Muscle layer of colon (tissue), 2 donors: ENCODE measurements around the gene SIGMAR1.

Experiments
- H3K27ac ChIP-seq: one replicate; pipeline ENCODE4 v1.7.0; 2013; ENCODE audit warnings: low read depth, mild to moderate bottlenecking, low read length, moderate library complexity
- H3K27me3 ChIP-seq, 2 donors: one replicate each; pipeline ENCODE4 v1.7.0; 2013; ENCODE audit warnings: low read length in 2 of 2, mild to moderate bottlenecking in 2 of 2; ENCODE audit not compliant: insufficient read depth in 2 of 2, control insufficient read depth in 1 of 2
- H3K36me3 ChIP-seq: one replicate; pipeline ENCODE4 v1.7.0; 2013; ENCODE audit warnings: mild to moderate bottlenecking, low read length; ENCODE audit not compliant: insufficient read depth
- H3K4me1 ChIP-seq: one replicate; pipeline ENCODE4 v1.7.0; 2013; ENCODE audit warnings: mild to moderate bottlenecking, low read length; ENCODE audit not compliant: insufficient read depth
- H3K4me3 ChIP-seq, 2 donors: one replicate each; pipeline ENCODE4 v1.7.0; 2013; ENCODE audit warnings: low read length in 2 of 2, low read depth in 1 of 2, mild to moderate bottlenecking in 1 of 2, moderate library complexity in 1 of 2
- H3K9ac ChIP-seq: one replicate; pipeline ENCODE4 v1.7.0; 2013; ENCODE audit warnings: low read length
- H3K9me3 ChIP-seq: one replicate; pipeline ENCODE4 v1.7.0; 2013; ENCODE audit warnings: mild to moderate bottlenecking, low read length
- donor health status: abdominal sarcoma.
- donor health status: Adenocarcinoma of cecum.

SIGMAR1 gene

GRCh38 chr9:34627716-34628655 lies 9.6 kb downstream of the SIGMAR1 start:
- H3K27ac ChIP-seq = no peak overlapping the region
- no peaks in the 10 kb centered on the region for H3K9me3 ChIP-seq
- H3K27me3 ChIP-seq = peaks cover 51 to 66% of the 10 kb centered on the region in 2 donors
- H3K4me3 ChIP-seq = peak overlapping the region in 1 of 2 donors; percentile 29
- H3K36me3 ChIP-seq = no peaks in the 10 kb centered on the region
- H3K4me1 ChIP-seq = peaks cover 7% of the 10 kb centered on the region
- no peak overlapping the region for H3K9ac ChIP-seq

GRCh38 chr9:34625186-34625486 lies 12.5 kb downstream of the SIGMAR1 start:
- Histone ChIP-seq H3K4me1 (peaks cover 15% of the 10 kb centered on the region), H3K36me3 (no peaks in the 10 kb centered on the region), H3K9ac (no peak overlapping the region), H3K27me3 (peaks cover 64 to 85% of the 10 kb centered on the region in 2 donors), H3K27ac (no peak overlapping the region), H3K9me3 (no peaks in the 10 kb centered on the region), H3K4me3 (no peak overlapping the region)

GRCh38 chr9:34624475-34625185 lies 13.0 kb downstream of the SIGMAR1 start:
- H3K4me3 ChIP-seq = no peak overlapping the region
- no peak overlapping the region for H3K27ac ChIP-seq
- no peak overlapping the region for H3K9ac ChIP-seq
- H3K4me1 ChIP-seq = peaks cover 17% of the 10 kb centered on the region
- no peaks in the 10 kb centered on the region for H3K36me3 ChIP-seq
- H3K27me3 ChIP-seq = peaks cover 64 to 83% of the 10 kb centered on the region in 2 donors
- no peaks in the 10 kb centered on the region for H3K9me3 ChIP-seq

GRCh38 chr9:34623374-34624235 lies 14.0 kb downstream of the SIGMAR1 start:
- Histone ChIP-seq H3K36me3 (peaks cover under 1% of the 10 kb centered on the region), H3K27ac (no peak overlapping the region), H3K27me3 (peaks cover 57 to 75% of the 10 kb centered on the region in 2 donors), H3K9ac (no peak overlapping the region), H3K9me3 (no peaks in the 10 kb centered on the region), H3K4me3 (no peak overlapping the region), H3K4me1 (peaks cover 24% of the 10 kb centered on the region)

DNA sequence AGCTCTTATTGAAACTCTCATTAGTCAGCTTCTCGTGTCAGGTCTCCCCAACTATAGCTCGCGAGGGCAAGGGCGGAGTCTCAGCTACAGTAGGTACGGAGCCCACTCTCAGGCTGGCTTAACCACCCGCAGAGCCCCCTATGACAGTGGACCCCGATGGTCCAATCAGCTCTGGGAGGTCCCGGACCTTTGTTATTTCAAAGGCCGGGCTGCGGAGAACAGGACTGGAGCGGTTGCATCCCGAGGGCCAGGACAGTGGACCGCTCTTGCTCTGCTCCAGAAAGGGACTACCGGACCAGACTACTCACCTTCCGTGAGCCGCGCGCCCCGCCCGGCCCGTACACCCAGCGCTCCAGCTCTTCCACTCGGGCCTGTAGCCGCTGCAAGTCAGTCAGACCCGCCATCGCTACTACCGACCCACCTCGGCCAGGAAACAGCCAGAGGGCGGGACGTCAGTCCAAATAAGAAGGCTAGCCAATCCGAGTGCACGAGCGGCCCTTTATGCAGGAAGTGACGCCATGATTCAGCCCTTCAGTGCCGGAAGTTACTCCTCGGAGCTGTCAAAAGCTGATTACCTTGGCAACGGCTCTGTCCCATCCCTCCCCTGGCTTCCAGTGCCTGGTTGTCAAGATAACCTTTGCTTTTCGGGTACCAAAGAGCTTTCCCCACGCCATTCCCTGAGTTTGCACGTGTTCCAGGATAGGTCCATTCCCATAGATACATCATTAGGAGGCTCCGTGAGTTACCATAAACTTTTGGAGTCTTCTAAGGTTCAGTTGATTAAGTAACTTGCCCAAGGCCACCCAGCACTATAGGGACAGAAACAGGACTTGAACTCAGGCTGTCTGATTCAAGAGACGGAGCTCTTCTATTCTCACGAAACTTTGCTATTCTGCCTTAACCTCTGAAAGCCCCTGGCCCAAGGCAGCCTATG lies 17.3 kb downstream of the SIGMAR1 start, which contains the start of gene DCTN3:
Gene DCTN3, minus strand, starts transcription at position 435 of the 934 bp plus-strand sequence. Its CDS starts 31 bp downstream, at position 404.
- H3K36me3 ChIP-seq = peaks cover 32% of the 10 kb centered on the region
- peak within 1 kb of the TSS; percentile 8 for H3K9ac ChIP-seq
- peaks cover 18% of the 10 kb centered on the region for H3K4me1 ChIP-seq
- no peaks in the 10 kb centered on the region for H3K9me3 ChIP-seq
- peak within 1 kb of the TSS; percentile 36 for H3K27ac ChIP-seq
- H3K4me3 ChIP-seq = peak within 1 kb of the TSS; percentile 67 to 74
- peaks cover 25 to 42% of the 10 kb centered on the region in 2 donors for H3K27me3 ChIP-seq

DNA sequence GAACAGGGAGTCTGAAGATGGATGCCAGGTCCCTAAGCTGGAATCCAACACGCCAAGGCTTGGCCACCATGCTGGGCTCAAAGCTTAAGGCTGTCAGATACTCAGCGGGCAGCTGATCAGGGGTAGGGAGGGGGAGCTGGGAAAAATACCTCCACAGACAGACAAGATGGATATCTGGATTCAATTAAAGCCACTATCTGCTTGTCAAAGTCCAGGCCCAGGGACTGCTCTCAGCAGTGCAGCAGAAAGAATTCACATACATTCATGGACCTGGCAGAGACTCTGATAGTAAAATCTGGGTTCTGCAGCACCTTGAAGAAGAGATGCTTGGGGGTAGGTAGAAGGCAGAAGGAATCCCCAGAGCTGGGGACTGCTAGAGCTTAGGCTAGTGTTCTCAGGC lies 22.5 kb downstream of the SIGMAR1 start:
- Histone ChIP-seq H3K4me1 (peaks cover 34% of the 10 kb centered on the region), H3K27me3 (no peaks in the 10 kb centered on the region), H3K4me3 (no peak overlapping the region), H3K9ac (no peak overlapping the region), H3K9me3 (no peaks in the 10 kb centered on the region), H3K27ac (no peak overlapping the region), H3K36me3 (peaks cover 47% of the 10 kb centered on the region)

DNA sequence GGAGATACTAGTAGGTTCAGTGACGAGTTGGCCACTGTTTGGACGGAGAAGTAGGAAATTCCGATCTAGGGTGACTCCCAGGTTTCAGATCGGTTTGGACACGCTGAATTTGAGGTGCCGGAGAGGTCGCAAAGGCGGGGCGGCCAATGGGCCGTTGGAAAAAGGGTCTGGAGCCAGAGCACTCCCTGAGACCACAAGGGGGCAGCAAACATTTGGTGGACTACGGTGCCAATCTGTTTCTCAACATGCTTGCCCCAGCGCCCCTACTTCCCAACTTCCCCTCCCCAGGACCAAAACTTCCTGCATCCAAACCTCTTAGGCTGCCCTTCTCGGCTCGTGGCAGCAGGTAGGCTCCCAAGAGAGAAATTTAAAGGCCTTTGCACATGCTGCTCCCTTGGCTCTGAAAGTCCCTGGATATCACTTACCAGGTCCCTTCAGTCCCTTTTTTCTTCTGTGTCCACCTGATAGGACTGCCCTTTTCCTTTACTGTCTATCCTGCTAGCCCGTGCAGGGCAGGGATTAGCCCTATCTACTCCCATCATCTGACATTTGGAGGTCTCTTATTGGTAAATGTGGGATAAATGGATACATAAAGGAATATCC lies 24.7 kb downstream of the SIGMAR1 start:
- peak overlapping the region; percentile 70 to 76 for H3K4me3 ChIP-seq
- peak overlapping the region; percentile 88 for H3K27ac ChIP-seq

DNA sequence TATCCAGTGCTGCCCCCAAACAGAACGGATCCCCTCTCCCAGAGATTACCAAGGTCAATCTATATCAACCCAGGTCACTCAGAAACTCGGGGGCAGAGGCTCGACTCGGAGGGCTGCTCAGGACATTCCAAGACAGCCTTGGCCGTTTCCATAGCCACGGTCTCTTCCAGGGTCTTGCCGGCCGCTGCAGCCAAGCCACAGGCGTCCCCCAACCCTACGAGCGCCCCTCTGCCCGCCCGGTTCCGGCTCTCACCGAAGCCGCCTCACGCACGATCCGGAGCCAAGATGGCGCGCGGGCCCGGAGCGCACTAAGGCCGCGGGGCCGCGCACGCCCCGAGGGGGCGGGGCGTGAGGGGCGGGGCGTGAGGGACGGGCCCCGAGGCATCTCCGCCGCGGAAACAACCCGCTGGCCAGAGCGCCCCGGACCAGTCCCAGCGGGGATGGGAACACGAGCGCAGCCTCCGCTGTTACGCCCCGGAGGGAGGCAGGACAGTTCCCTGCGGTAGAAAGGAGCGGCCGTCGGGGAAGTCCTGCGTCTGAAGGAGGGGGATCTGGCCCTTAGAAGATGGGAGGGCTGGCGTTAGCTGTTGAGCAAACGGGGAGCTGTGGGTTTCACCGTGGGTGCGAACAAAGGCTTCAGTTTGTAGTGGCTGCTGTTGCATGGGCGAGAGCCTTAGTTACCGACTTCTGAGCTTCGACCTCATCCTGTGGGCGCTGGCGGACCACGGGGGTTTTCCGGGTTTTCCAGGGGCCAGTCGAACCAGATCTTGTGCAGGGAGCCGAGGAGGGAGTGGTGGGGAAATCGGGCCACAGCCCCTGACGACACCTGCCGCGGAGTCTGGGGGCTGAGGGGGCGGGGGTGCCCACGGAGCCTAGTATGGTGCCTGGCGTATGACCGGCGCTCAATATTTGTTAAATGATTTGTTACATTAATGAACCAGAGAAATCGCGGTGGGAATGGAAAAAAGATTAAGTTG lies 25.5 kb downstream of the SIGMAR1 start, which contains the start of gene RPP25L:
Gene RPP25L, minus strand, starts transcription at position 287 of the 977 bp plus-strand sequence. CDS start 801 bp downstream, outside the sequence.
- no peaks in the 10 kb centered on the region for H3K27me3 ChIP-seq
- peak within 1 kb of the TSS; percentile 88 for H3K27ac ChIP-seq
- H3K4me3 ChIP-seq = peak within 1 kb of the TSS; percentile 70 to 76
- H3K9ac ChIP-seq = peak within 1 kb of the TSS; percentile 52
- no peaks in the 10 kb centered on the region for H3K9me3 ChIP-seq
- H3K36me3 ChIP-seq = peaks cover 32% of the 10 kb centered on the region
- peaks cover 24% of the 10 kb centered on the region for H3K4me1 ChIP-seq

More for the DNA sequence above, 24.7 kb downstream of the SIGMAR1 start:
- peak overlapping the region; percentile 32 for H3K9ac ChIP-seq
- no peaks in the 10 kb centered on the region for H3K9me3 ChIP-seq
- H3K36me3 ChIP-seq = peaks cover 40% of the 10 kb centered on the region
- H3K4me1 ChIP-seq = peaks cover 24% of the 10 kb centered on the region
- H3K27me3 ChIP-seq = no peaks in the 10 kb centered on the region

GRCh38 chr9:34611251-34611810 lies 26.3 kb downstream of the SIGMAR1 start:
- H3K27ac ChIP-seq = peak overlapping the region; percentile 88
- peaks cover 24% of the 10 kb centered on the region for H3K4me1 ChIP-seq
- no peaks in the 10 kb centered on the region for H3K27me3 ChIP-seq
- H3K4me3 ChIP-seq = peak overlapping the region; percentile 70 to 76
- no peaks in the 10 kb centered on the region for H3K9me3 ChIP-seq
- peaks cover 24% of the 10 kb centered on the region for H3K36me3 ChIP-seq
- peak overlapping the region; percentile 52 for H3K9ac ChIP-seq
